Activated CD4-positive, alpha-beta T cell treated with anti-CD3 and anti-CD28 coated beads, Interleukin-2, amount 50 U/mL, for 1 hour (primary cell): ENCODE results near the gene LILRA5.
"Not testable (repeated sequence)": the region's sequence is repeated elsewhere in the genome, so short reads cannot be mapped to it uniquely, and the experiment has no call there.

Experiments used
- DNase-seq: peaks from one replicate; pipeline ENCODE4 v3.0.0-alpha.2; 2020

The LILRA5 gene

GRCh38 chr19:54312436-54313377 lies at the start of gene LILRA5:
LILRA5 (minus strand) TSS chr19:54313166; CDS start chr19:54313019, 147 bp downstream.
- no peak for DNase-seq

- not testable (repeated sequence) for DNase-seq
Measured at GRCh38 chr19:54361680-54362422, 48.9 kb upstream of the LILRA5 start.

- DNase-seq: peak; percentile 59
Measured at GRCh38 chr19:54359149-54359820, 46.3 kb upstream of the LILRA5 start.

- no peak for DNase-seq
Measured at GRCh38 chr19:54357381-54357780, 44.4 kb upstream of the LILRA5 start.

- no peak for DNase-seq
Measured at GRCh38 chr19:54356444-54357056, 43.6 kb upstream of the LILRA5 start.

- no peak for DNase-seq
Measured at GRCh38 chr19:54355675-54356074, 42.7 kb upstream of the LILRA5 start.

- no peak for DNase-seq
Measured at GRCh38 chr19:54354761-54355160, 41.8 kb upstream of the LILRA5 start.

- no peak for DNase-seq
Measured at GRCh38 chr19:54352546-54352945, 39.6 kb upstream of the LILRA5 start.

GRCh38 chr19:54352041-54352440 lies 39.1 kb upstream of the LILRA5 start:
- DNase-seq: no peak

GRCh38 chr19:54351474-54351873 lies 38.5 kb upstream of the LILRA5 start:
- no peak for DNase-seq

GRCh38 chr19:54345938-54346386 lies 33.0 kb upstream of the LILRA5 start:
- no peak for DNase-seq

- DNase-seq: no peak
Measured at GRCh38 chr19:54343868-54344267, 30.9 kb upstream of the LILRA5 start.

- no peak for DNase-seq
Measured at GRCh38 chr19:54341295-54341694, 28.3 kb upstream of the LILRA5 start.

GRCh38 chr19:54339646-54340358 lies 26.8 kb upstream of the LILRA5 start:
- DNase-seq: no peak

GRCh38 chr19:54338521-54338920 lies 25.6 kb upstream of the LILRA5 start:
- no peak for DNase-seq

GRCh38 chr19:54337858-54338230 lies 24.9 kb upstream of the LILRA5 start:
- DNase-seq: no peak

- no peak for DNase-seq
Measured at GRCh38 chr19:54336893-54337857, 24.2 kb upstream of the LILRA5 start.

GRCh38 chr19:54335979-54336892 lies 23.3 kb upstream of the LILRA5 start:
- no peak for DNase-seq

GRCh38 chr19:54335164-54335563 lies 22.2 kb upstream of the LILRA5 start:
- DNase-seq: no peak
